ENCODE measurements around the gene GOLGA6L7.
"Not testable (repeated sequence)": the region's sequence is repeated elsewhere in the genome, so short reads cannot be mapped to it uniquely, and the experiment has no call there.

The GOLGA6L7 gene

DNA sequence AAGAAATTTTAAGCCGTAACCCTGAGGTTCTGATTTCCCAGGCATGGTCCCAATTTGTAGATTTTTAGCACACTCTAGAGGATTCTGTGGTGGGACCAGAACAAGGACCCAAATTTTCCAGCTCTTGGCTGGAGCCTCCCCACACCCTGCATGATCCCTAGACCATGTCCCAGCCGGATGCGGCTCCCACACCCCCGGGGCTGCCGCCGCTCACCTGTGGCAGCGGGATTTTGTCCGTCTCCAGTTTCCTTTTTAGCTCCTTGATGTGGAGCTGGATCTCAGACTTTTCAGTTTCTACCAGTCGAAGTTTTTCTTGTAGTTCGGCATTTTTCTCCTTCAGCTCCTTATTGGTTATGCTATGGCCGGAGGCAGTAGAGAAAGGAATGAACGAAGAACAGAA lies 4.9 kb downstream of the GOLGA6L7 start:
- DNase-seq = not testable (repeated sequence)

GRCh38 chr15:28842210-28842609 lies 6.2 kb downstream of the GOLGA6L7 start:
- not testable (repeated sequence) for DNase-seq

- DNase-seq = not testable (repeated sequence)
These were observed 8.2 kb downstream of the GOLGA6L7 start for GRCh38 chr15:28840285-28840684.

DNA sequence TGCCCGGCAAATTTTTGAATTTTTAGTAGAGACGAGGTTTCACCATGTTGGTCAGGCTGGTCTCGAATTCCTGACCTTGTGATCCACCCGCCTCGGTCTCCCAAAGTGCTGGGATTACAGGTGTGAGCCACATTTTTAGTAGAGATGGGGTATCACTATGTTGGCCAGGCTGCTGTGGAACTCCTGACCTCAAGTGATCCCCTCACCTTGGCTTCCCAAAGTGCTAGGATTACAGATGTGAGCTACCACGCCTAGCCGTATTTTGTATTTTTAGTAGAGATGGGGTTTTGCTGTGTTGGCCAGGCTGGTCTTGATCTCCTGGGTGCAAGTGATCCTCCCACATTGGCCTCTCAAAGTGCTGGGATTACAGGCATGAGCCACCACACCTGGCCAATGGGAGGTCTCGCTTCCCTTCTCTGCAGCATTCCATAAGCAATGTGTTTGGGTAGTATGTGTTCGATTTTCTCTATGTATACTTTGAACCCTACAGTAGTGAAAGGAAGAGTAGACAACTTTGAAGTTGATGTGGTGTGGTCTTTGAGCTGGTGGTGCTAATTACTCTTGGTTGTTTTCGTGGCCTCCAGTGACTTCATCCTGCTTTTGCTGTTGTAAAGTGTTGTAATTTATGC lies 13.4 kb downstream of the GOLGA6L7 start:
- DNase-seq = not testable (repeated sequence)

DNA sequence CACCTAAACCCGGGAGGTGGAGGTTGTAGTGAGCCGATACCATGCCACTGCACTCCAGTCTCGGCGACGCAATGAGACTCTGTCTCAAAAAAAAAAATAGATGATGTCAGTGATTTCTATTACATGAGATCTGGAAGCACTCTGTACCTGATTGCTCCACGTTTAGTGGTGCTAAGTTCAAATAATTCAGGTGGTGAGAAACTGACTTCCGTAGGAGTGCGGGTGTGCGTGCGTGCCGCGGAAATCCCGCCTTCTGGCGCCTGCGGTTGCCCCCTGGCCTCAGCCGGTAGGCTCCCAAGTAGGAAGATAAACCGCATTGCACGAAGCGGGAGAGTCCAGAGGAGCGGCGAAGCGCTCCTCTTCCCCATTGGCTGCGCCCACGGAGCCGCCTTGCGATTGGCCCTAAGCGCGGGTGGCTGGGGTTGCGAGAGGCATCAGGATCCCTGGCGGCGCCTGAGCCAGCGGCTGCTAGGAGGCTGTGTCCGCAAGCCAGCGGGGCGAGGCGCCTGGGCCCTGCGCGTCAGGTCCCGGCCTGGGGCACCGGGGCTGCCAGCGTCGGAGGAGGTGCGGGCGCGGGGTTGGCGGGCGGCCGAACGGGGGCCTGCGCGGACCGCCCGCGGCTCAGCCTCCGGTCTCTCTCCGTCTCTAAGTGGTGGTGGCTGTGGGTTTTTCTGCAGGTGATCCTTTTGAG lies 16.4 kb downstream of the GOLGA6L7 start:
- DNase-seq = not testable (repeated sequence)

- DNase-seq = not testable (repeated sequence)
These were observed 27.0 kb downstream of the GOLGA6L7 start for GRCh38 chr15:28821420-28821819.

GRCh38 chr15:28819930-28820295 lies 28.5 kb downstream of the GOLGA6L7 start:
- not testable (repeated sequence) for DNase-seq

GRCh38 chr15:28819019-28819929 lies 29.2 kb downstream of the GOLGA6L7 start:
- DNase-seq = not testable (repeated sequence)

DNA sequence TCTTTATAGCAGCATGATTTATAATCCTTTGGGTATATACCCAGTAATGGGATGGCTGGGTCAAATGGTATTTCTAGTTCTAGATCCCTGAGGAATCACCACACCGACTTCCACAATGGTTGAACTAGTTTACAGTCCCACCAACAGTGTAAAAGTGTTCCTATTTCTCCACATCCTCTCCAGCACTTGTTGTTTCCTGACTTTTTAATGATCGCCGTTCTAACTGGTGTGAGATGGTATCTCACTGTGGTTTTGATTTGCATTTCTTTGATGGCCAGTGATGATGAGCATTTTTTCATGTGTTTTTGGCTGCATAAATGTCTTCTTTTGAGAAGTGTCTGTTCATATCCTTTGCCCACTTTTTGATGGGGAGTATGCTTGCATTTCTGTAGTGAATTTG lies 30.3 kb downstream of the GOLGA6L7 start:
- DNase-seq = not testable (repeated sequence)

DNA sequence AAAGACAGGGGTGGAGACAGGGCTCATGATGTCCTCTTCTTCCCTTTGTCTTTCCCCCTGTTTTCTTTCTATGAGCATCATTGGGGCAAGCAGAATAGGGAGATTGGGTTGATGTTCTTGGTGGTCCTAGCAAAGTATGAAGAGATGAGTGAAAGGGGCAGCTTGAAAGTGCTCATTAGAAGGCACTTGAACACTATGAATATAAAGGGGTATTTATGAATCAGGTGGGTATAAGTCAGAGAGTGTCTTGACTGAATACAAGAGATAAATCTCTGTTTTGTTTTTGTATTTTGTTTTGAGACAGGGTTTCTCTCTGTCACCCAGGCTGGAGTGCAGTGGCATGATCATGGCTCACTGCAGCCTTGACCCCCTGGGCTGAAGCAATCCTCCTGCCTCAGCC lies 34.4 kb downstream of the GOLGA6L7 start:
- not testable (repeated sequence) for DNase-seq

- not testable (repeated sequence) for DNase-seq
These were observed 35.1 kb downstream of the GOLGA6L7 start for GRCh38 chr15:28813392-28813791.

DNA sequence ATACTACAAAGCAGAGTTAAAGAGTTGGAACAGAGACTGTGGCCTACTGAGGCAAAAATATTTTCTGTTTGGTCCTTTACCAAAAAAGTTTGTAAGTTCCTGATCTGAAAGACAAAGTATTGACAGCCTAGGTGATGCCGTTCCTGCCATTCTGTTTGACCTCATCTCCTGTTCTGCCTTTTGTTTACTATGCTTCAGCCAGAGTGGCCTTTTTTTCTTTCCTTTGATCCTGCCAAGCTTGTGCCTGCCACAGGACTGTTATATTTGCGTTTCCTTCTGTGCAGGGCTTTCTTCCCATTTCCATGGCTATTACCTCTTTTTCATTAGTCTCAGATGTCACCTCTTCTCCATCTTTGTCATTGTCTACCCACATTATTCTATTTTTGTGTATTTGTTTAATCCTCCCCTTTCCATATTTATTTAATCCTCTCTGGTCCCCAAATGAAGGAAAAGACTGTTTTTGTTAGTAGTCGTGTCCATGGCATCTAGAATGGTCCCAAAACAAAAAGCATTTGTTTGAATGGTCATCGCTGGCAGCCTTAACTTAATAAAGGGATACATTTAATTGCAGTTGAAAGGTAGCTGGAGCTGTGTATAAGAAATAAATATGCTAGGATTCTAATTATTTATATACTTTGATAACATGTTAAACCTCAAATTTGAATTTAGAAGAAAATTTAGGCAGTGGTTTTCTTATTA lies 36.4 kb downstream of the GOLGA6L7 start:
- not testable (repeated sequence) for DNase-seq

- DNase-seq = not testable (repeated sequence)
These were observed 38.0 kb downstream of the GOLGA6L7 start for GRCh38 chr15:28810444-28810843.

DNA sequence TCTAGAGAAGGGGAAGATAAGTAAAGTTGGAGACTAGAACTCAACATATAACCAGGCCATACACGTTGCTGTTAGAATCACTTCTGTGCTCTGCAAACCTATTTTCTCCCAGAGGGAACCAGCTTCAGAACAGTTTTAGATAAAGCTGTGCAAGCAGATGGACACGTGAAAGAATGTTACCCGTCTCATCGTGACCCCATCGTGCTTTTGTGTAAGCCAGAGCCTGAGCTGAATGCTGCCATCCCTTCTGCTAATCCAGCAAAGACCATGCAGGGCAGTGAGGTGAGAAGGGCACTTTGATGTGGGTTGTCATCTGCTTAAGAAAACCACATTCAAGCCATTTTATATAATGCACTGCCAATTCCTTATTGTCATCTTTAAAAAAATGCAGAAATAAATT lies 40.3 kb downstream of the GOLGA6L7 start:
- not testable (repeated sequence) for DNase-seq

DNA sequence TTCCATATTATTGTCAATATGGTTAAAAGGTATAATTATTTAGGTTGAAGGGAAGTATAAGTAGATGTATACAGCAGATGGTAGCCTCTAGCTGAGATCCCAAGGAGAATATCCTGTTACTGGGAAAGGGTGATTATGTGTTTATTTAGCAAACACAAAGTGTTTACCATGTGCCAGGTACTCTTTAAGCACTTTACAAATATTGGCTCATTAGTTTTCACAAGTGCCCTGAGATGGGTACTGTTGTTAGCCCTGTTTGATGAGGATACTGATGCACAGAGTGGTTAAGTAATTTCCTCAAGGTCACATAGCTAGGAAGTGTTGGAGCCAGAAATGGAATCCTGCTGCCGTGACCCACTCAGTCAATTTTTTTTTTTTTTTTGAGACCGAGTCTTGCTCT lies 48.1 kb downstream of the GOLGA6L7 start:
- not testable (repeated sequence) for DNase-seq

DNA sequence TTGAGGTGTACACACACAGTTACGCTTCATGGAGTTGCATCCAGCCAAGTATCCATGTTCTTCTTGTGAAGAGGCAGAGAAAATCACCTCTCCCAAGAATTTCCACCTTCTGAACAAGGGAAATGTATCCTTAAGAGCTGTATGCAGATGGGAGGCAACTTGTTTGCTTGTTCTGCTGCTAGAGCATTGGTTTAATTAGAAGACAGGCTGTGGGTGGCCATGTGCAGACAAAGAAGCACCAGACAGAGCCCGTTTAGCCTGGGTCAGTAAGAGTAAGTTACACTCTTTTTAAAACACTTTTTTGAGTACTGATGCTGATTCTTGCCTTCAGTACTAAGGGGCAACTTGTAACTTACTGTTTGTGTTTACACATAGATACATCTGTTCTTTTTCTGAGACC lies 50.2 kb downstream of the GOLGA6L7 start:
- DNase-seq = not testable (repeated sequence)

GRCh38 chr15:28794231-28794630 lies 54.2 kb downstream of the GOLGA6L7 start:
- not testable (repeated sequence) for DNase-seq

Data from GOT3 (cell line).